ENCODE data around the gene CCDC18. TPM values are rescaled to one million over a fixed set of nuclear protein-coding genes. Genes with fewer than 3 reads are reported as not detected.
"Not testable (repeated sequence)": the region's sequence is repeated elsewhere in the genome, so short reads cannot be mapped to it uniquely, and the experiment has no call there.

CCDC18 gene
- polyA plus RNA-seq, 3 donors from 2014 or later: 2.8 to 6.3 (median 3.3) TPM

GRCh38 chr1:93186667-93187066 is 6.1 kb downstream of the CCDC18 start:
- peaks cover 0 to 19% (median 11%) of the 10 kb centered on the region in 3 donors for H3K36me3 Mint-ChIP-seq
- H3K4me1 Mint-ChIP-seq: peaks cover 13 to 30% of the 10 kb centered on the region in 2 donors
- no peaks in the 10 kb centered on the region for H3K9me3 Mint-ChIP-seq
- no peaks in the 10 kb centered on the region for H3K27me3 Mint-ChIP-seq (ENCODE audit: low read depth in 3 of 3)
- no peak for DNase-seq
- H3K27ac Mint-ChIP-seq: no peak overlapping the region
- H3K4me3 Mint-ChIP-seq: no peak overlapping the region

DNA sequence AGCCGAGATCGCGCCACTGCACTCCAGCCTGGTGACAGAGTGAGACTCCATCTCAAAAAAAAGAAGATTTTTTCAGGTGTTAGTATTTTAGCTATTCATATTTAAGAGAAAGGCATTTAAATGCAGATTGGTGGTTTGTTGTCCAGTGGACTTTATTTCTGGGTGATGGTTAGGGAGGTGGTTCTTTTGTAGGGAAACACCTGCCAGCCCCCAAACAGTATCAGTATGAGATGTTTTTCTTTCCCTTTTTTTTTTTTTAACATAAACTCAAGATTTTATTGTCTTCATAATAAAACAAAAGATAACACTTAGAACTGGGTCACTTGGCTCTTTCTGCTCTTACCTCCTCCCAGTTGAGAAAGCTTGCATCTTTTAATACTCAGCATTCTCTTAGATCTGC is 9.9 kb downstream of the CCDC18 start:
- Mint-ChIP-seq H3K27ac (peak overlapping the region in 1 of 6 donors; percentile 31), H3K27me3 (ENCODE audit: low read depth in 3 of 3) (no peaks in the 10 kb centered on the region), H3K4me3 (no peak overlapping the region), H3K36me3 (peaks cover 0 to 26% (median 19%) of the 10 kb centered on the region in 3 donors), H3K4me1 (peaks cover 12 to 31% of the 10 kb centered on the region in 2 donors), H3K9me3 (no peaks in the 10 kb centered on the region)
- no peak for DNase-seq

DNA sequence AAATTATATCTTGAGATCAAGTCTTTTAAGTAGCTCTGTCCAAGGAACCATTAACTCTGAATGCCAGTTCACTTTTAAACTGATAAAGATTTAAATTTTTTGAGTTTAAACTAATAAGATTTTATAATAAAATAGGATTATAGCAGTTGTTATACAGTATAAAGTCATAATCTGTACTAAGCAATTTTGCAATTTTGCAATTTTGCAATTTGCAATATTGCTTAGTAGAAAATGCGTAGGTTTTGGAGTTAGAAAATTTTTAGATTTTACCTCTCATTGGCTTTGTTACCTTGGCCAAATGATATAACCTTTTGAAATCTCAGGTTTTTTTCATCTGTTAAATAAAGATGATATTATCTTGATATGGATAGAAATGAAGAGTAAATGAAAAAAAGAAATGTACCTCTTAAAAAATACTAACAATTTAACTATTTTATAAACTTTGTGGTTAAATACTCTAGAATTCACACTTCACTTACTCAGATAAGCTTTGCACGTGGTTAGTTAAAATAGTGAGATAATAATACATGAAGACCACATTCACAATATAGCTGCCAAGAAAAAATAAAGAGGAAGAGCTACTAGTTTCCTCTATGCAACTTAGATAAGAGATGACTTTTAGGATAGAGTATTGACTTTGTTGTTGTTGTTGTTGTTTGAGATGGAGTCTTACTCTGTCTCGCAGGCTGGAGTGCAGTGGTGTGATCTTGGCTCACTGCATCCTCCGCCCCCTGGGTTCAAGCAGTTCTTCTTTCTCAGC is 13.9 kb downstream of the CCDC18 start:
- peaks cover 8 to 31% (median 29%) of the 10 kb centered on the region in 3 donors for H3K36me3 Mint-ChIP-seq
- H3K27ac Mint-ChIP-seq: no peak overlapping the region
- no peaks in the 10 kb centered on the region for H3K9me3 Mint-ChIP-seq
- peaks cover 12 to 25% of the 10 kb centered on the region in 2 donors for H3K4me1 Mint-ChIP-seq
- no peak overlapping the region for H3K4me3 Mint-ChIP-seq
- DNase-seq: no peak
- no peaks in the 10 kb centered on the region for H3K27me3 Mint-ChIP-seq (ENCODE audit: low read depth in 3 of 3)

DNA sequence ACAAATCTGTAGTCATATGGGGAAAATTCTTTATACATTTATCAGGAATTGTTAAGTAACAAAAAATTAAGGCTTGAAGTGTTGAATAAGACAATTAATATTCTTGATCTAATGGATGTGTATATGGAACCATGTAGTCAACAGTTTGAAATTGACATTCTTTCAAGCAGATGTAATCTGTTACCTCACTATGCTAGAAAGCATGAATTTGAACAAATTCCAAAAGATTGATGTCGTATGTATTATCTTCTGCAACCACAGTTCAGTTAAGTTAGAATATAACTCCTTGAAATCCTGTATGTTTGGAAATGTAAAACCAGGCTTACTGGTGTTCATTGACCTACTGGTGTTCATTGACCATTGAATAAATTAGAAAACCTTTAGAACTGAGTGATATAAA is 16.1 kb downstream of the CCDC18 start:
- no peak overlapping the region for H3K4me3 Mint-ChIP-seq
- H3K4me1 Mint-ChIP-seq: peaks cover 7 to 12% of the 10 kb centered on the region in 2 donors
- H3K27ac Mint-ChIP-seq: no peak overlapping the region
- H3K27me3 Mint-ChIP-seq (ENCODE audit: low read depth in 3 of 3): no peaks in the 10 kb centered on the region
- H3K36me3 Mint-ChIP-seq: peaks cover 14 to 37% (median 23%) of the 10 kb centered on the region in 3 donors
- no peak for DNase-seq
- no peaks in the 10 kb centered on the region for H3K9me3 Mint-ChIP-seq

- Mint-ChIP-seq H3K9me3 (no peaks in the 10 kb centered on the region), H3K27ac (no peak overlapping the region), H3K36me3 (peaks cover 14 to 37% (median 19%) of the 10 kb centered on the region in 3 donors), H3K4me1 (peaks cover 7 to 12% of the 10 kb centered on the region in 2 donors), H3K27me3 (ENCODE audit: low read depth in 3 of 3) (no peaks in the 10 kb centered on the region), H3K4me3 (no peak overlapping the region)
- DNase-seq: no peak
Observed at GRCh38 chr1:93199150-93199549, 18.6 kb downstream of the CCDC18 start.

GRCh38 chr1:93200086-93200620 is 19.6 kb downstream of the CCDC18 start:
- Mint-ChIP-seq H3K27me3 (ENCODE audit: low read depth in 3 of 3) (no peaks in the 10 kb centered on the region), H3K4me1 (peaks cover 0 to 3% of the 10 kb centered on the region in 2 donors), H3K9me3 (no peaks in the 10 kb centered on the region), H3K4me3 (no peak overlapping the region), H3K27ac (no peak overlapping the region), H3K36me3 (peaks cover 14 to 30% (median 17%) of the 10 kb centered on the region in 3 donors)
- no peak for DNase-seq

GRCh38 chr1:93200714-93201113 is 20.2 kb downstream of the CCDC18 start:
- H3K27me3 Mint-ChIP-seq (ENCODE audit: low read depth in 3 of 3): no peaks in the 10 kb centered on the region
- H3K27ac Mint-ChIP-seq: no peak overlapping the region
- no peak overlapping the region for H3K4me3 Mint-ChIP-seq
- H3K36me3 Mint-ChIP-seq: peaks cover 14 to 26% (median 16%) of the 10 kb centered on the region in 3 donors
- no peak for DNase-seq
- H3K9me3 Mint-ChIP-seq: no peaks in the 10 kb centered on the region
- H3K4me1 Mint-ChIP-seq: no peaks in the 10 kb centered on the region

- Mint-ChIP-seq H3K4me3 (no peak overlapping the region), H3K27me3 (ENCODE audit: low read depth in 3 of 3) (no peaks in the 10 kb centered on the region), H3K27ac (no peak overlapping the region), H3K4me1 (no peaks in the 10 kb centered on the region), H3K9me3 (no peaks in the 10 kb centered on the region), H3K36me3 (peaks cover 12 to 28% (median 19%) of the 10 kb centered on the region in 3 donors)
- DNase-seq: no peak
Observed at GRCh38 chr1:93205892-93206566, 25.5 kb downstream of the CCDC18 start.

DNA sequence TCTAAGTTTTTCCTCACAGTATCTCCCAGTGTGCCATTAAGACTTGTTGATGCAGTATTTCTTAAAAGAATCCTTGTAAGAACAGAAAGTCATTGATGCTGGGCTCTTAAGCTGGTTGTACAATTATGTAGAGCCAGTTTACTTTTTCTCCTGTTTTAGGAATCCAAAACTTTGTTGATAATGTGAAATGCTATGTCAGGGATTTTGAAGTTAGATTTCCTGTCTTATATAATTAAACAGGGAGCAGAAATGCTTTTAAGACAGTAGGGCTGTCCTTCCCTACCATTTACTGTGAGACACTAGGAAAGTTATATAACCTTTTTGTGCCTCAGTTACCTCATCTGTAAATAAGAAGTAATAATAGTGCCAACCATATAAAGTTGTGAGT is 26.0 kb downstream of the CCDC18 start:
- no peaks in the 10 kb centered on the region for H3K27me3 Mint-ChIP-seq (ENCODE audit: low read depth in 3 of 3)
- no peak overlapping the region for H3K4me3 Mint-ChIP-seq
- no peaks in the 10 kb centered on the region for H3K4me1 Mint-ChIP-seq
- H3K36me3 Mint-ChIP-seq: peaks cover 12 to 28% (median 19%) of the 10 kb centered on the region in 3 donors
- no peak overlapping the region for H3K27ac Mint-ChIP-seq
- no peak for DNase-seq
- no peaks in the 10 kb centered on the region for H3K9me3 Mint-ChIP-seq

GRCh38 chr1:93207211-93207610 is 26.7 kb downstream of the CCDC18 start:
- no peaks in the 10 kb centered on the region for H3K27me3 Mint-ChIP-seq (ENCODE audit: low read depth in 3 of 3)
- H3K36me3 Mint-ChIP-seq: peaks cover 12 to 28% (median 19%) of the 10 kb centered on the region in 3 donors
- H3K4me3 Mint-ChIP-seq: no peak overlapping the region
- no peak overlapping the region for H3K27ac Mint-ChIP-seq
- H3K9me3 Mint-ChIP-seq: no peaks in the 10 kb centered on the region
- H3K4me1 Mint-ChIP-seq: no peaks in the 10 kb centered on the region
- no peak for DNase-seq

DNA sequence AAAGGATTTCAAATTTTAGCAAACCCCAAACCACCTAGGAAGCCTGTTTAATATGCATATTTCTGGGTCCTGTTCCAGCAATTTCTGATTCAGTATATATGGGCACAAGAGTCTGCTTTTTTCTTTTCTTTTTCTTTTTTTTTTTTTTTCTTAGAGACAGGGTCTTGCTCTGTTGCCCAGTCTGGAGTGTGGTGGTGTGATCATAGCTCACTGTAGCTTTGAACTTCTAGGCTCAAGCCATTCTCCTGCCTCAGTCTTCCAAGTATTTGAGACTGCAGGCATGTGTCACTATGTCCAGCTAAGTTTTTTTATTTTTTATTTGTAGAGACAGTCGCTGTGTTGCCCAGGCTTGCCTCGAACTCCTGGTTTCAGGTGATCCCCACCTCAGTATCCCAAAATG is 34.8 kb downstream of the CCDC18 start:
- Mint-ChIP-seq H3K4me3 (no peak overlapping the region), H3K4me1 (peaks cover 12 to 15% of the 10 kb centered on the region in 2 donors)

GRCh38 chr1:93219443-93219842 is 38.9 kb downstream of the CCDC18 start:
- DNase-seq: no peak
- Mint-ChIP-seq H3K4me3 (peak overlapping the region; percentile 44 to 62 (median 51)), H3K27me3 (ENCODE audit: low read depth in 3 of 3) (no peaks in the 10 kb centered on the region), H3K4me1 (peaks cover 12 to 20% of the 10 kb centered on the region in 2 donors), H3K36me3 (peaks cover 0 to 42% (median 37%) of the 10 kb centered on the region in 3 donors), H3K27ac (peak overlapping the region in 2 of 6 donors; percentile 15 to 57), H3K9me3 (no peaks in the 10 kb centered on the region)

More for the DNA sequence above, 34.8 kb downstream of the CCDC18 start:
- Mint-ChIP-seq H3K27me3 (ENCODE audit: low read depth in 3 of 3) (no peaks in the 10 kb centered on the region), H3K36me3 (peaks cover 7 to 35% (median 29%) of the 10 kb centered on the region in 3 donors), H3K27ac (no peak overlapping the region), H3K9me3 (no peaks in the 10 kb centered on the region)
- no peak for DNase-seq

DNA sequence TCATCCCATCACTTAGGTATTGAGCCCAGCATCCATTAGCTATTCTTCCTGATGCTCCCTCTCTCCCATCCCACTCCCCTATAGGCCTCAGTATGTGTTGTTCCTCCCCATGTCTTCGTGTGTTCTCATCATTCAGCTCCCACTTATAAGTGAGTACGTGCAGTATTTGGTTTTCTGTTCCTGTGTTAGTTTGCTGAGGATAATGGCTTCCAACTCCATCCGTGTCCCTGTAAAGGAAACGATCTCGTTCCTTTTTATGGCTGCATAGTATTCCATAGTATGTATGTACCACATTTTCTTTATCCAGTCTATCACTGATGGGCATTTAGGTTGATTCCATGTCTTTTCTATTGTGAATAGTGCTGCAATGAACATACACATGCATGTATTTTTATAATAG is 40.2 kb downstream of the CCDC18 start:
- DNase-seq; H3K9me3 Mint-ChIP-seq; H3K27me3 Mint-ChIP-seq (ENCODE audit: low read depth in 3 of 3); H3K4me3 Mint-ChIP-seq: not testable (repeated sequence)
- Mint-ChIP-seq H3K4me1 (peaks cover 12 to 20% of the 10 kb centered on the region in 2 donors), H3K27ac (peak overlapping the region in 1 of 6 donors; percentile 11), H3K36me3 (peaks cover 0 to 42% (median 39%) of the 10 kb centered on the region in 3 donors)

- Mint-ChIP-seq H3K36me3 (peaks cover 5 to 44% (median 35%) of the 10 kb centered on the region in 3 donors), H3K27me3 (ENCODE audit: low read depth in 3 of 3) (no peaks in the 10 kb centered on the region), H3K4me3 (no peak overlapping the region), H3K27ac (no peak overlapping the region), H3K9me3 (no peaks in the 10 kb centered on the region), H3K4me1 (peaks cover 12 to 20% of the 10 kb centered on the region in 2 donors)
- no peak for DNase-seq
Observed at GRCh38 chr1:93221913-93222312, 41.4 kb downstream of the CCDC18 start.
